Measurements from ENCODE around the gene HLCS.
"Not testable (repeated sequence)": the region's sequence is repeated elsewhere in the genome, so short reads cannot be mapped to it uniquely, and the experiment has no call there.

HLCS gene

GRCh38 chr21:36966066-36966820 lies at the start of gene HLCS:
TSS of gene HLCS (minus strand) at chr21:36966669. CDS start at chr21:36966638, 31 bp downstream.
- DNase-seq (ENCODE audit: low read depth in 2 of 2): peak; percentile 69 to 70

GRCh38 chr21:37009740-37010341 lies 43.4 kb upstream of the HLCS start:
- DNase-seq (ENCODE audit: low read depth in 2 of 2): peak; percentile 63 to 65

GRCh38 chr21:37008724-37009123 lies 42.3 kb upstream of the HLCS start:
- no peak for DNase-seq (ENCODE audit: low read depth in 2 of 2)

- DNase-seq (ENCODE audit: low read depth in 2 of 2): no peak
These were observed 40.2 kb upstream of the HLCS start, which contains the start of gene RIPPLY3 for GRCh38 chr21:37006486-37007291. TSS of gene RIPPLY3 (plus strand) at chr21:37006702. CDS start at chr21:37006773, 71 bp downstream.

- no peak for DNase-seq (ENCODE audit: low read depth in 2 of 2)
These were observed 39.3 kb upstream of the HLCS start for GRCh38 chr21:37005548-37006485.

GRCh38 chr21:37003917-37004316 lies 37.4 kb upstream of the HLCS start:
- DNase-seq (ENCODE audit: low read depth in 2 of 2): not testable (repeated sequence)

- not testable (repeated sequence) for DNase-seq (ENCODE audit: low read depth in 2 of 2)
These were observed 36.4 kb upstream of the HLCS start for GRCh38 chr21:37002851-37003250.

- no peak for DNase-seq (ENCODE audit: low read depth in 2 of 2)
These were observed 35.0 kb upstream of the HLCS start for GRCh38 chr21:37001441-37001840.

- DNase-seq (ENCODE audit: low read depth in 2 of 2): no peak
These were observed 33.9 kb upstream of the HLCS start for GRCh38 chr21:37000381-37000780.

- no peak for DNase-seq (ENCODE audit: low read depth in 2 of 2)
These were observed 32.8 kb upstream of the HLCS start for GRCh38 chr21:36999131-36999898.

- DNase-seq (ENCODE audit: low read depth in 2 of 2): not testable (repeated sequence)
These were observed 28.8 kb upstream of the HLCS start for GRCh38 chr21:36995285-36995684.

- DNase-seq (ENCODE audit: low read depth in 2 of 2): no peak
These were observed 28.2 kb upstream of the HLCS start for GRCh38 chr21:36994501-36995158.

GRCh38 chr21:36992671-36993070 lies 26.2 kb upstream of the HLCS start:
- no peak for DNase-seq (ENCODE audit: low read depth in 2 of 2)

- DNase-seq (ENCODE audit: low read depth in 2 of 2): no peak
These were observed 24.2 kb upstream of the HLCS start for GRCh38 chr21:36990508-36991205.

GRCh38 chr21:36989699-36990507 lies 23.4 kb upstream of the HLCS start:
- peak; percentile 87 to 88 for DNase-seq (ENCODE audit: low read depth in 2 of 2)

- DNase-seq (ENCODE audit: low read depth in 2 of 2): not testable (repeated sequence)
These were observed 22.8 kb upstream of the HLCS start for GRCh38 chr21:36989199-36989698.

- no peak for DNase-seq (ENCODE audit: low read depth in 2 of 2)
These were observed 22.1 kb upstream of the HLCS start for GRCh38 chr21:36988536-36988935.

GRCh38 chr21:36987845-36988244 lies 21.4 kb upstream of the HLCS start:
- no peak for DNase-seq (ENCODE audit: low read depth in 2 of 2)

Measured in stimulated activated CD8-positive, alpha-beta memory T cell treated with anti-CD3 and anti-CD28 coated beads, Interleukin-15, amount 100 ng/mL, for 48 hours (primary cell).